ENCODE results near the gene PLD1.
"Not testable (repeated sequence)": the region's sequence is repeated elsewhere in the genome, so short reads cannot be mapped to it uniquely, and the experiment has no call there.

PLD1 gene

GRCh38 chr3:171809861-171810628 is at the start of gene PLD1:
TSS of gene PLD1 (minus strand) at chr3:171810483. CDS start at chr3:171738051, 72,432 bp downstream.
- no peak for DNase-seq

GRCh38 chr3:171858770-171859169 is 48.5 kb upstream of the PLD1 start:
- DNase-seq: not testable (repeated sequence)

GRCh38 chr3:171854649-171855305 is 44.5 kb upstream of the PLD1 start:
- no peak for DNase-seq

GRCh38 chr3:171851660-171852058 is 41.4 kb upstream of the PLD1 start:
- no peak for DNase-seq

GRCh38 chr3:171850960-171851659 is 40.8 kb upstream of the PLD1 start:
- DNase-seq: no peak

- DNase-seq: no peak
Observed at GRCh38 chr3:171850320-171850959, 40.2 kb upstream of the PLD1 start.

- DNase-seq: no peak
Observed at GRCh38 chr3:171849617-171850319, 39.5 kb upstream of the PLD1 start.

- no peak for DNase-seq
Observed at GRCh38 chr3:171847595-171848259, 37.4 kb upstream of the PLD1 start.

GRCh38 chr3:171847133-171847532 is 36.9 kb upstream of the PLD1 start:
- DNase-seq: no peak

- DNase-seq: no peak
Observed at GRCh38 chr3:171846597-171846996, 36.3 kb upstream of the PLD1 start.

GRCh38 chr3:171845481-171846284 is 35.4 kb upstream of the PLD1 start:
- no peak for DNase-seq

GRCh38 chr3:171844873-171845272 is 34.6 kb upstream of the PLD1 start:
- no peak for DNase-seq

GRCh38 chr3:171842864-171843518 is 32.7 kb upstream of the PLD1 start, which contains the start of gene TMEM212:
TSS of gene TMEM212 (plus strand) at chr3:171843349. CDS start at chr3:171843384, 35 bp downstream.
- no peak for DNase-seq

GRCh38 chr3:171841620-171842000 is 31.3 kb upstream of the PLD1 start:
- DNase-seq: no peak

- no peak for DNase-seq
Observed at GRCh38 chr3:171840811-171841619, 30.7 kb upstream of the PLD1 start.

- no peak for DNase-seq
Observed at GRCh38 chr3:171840445-171840810, 30.1 kb upstream of the PLD1 start.

- DNase-seq: no peak
Observed at GRCh38 chr3:171839270-171839669, 29.0 kb upstream of the PLD1 start.

- no peak for DNase-seq
Observed at GRCh38 chr3:171838218-171838720, 28.0 kb upstream of the PLD1 start.

GRCh38 chr3:171837698-171838097 is 27.4 kb upstream of the PLD1 start:
- no peak for DNase-seq

- DNase-seq: no peak
Observed at GRCh38 chr3:171836855-171837254, 26.6 kb upstream of the PLD1 start.
